Calu3 (cell line): ENCODE measurements around the gene CD274. TPM values are rescaled to one million over a fixed set of nuclear protein-coding genes. Genes with fewer than 3 reads are reported as not detected.

Experiments used
- BruUV-seq: library from RNA; stranded (reverse); fragments of 400-500 nt; replicated peaks from 2 replicates; lab custom pipeline; 2021; lab: Mats Ljungman, UMichigan
- CTCF ChIA-PET: fragments of 300-600 bp; sonication (Branson Sonifier 250); formaldehyde crosslinking; loops from one replicate; lab custom pipeline; 2022; ENCODE audit warnings: antibody characterized with exemption; lab: Charles Lee
- DNase-seq: peaks from one replicate; pipeline ENCODE4 v3.0.0; 2022
- H3K27ac Mint-ChIP-seq: one replicate; pipeline ENCODE4 v1.8.0; 2022; ENCODE audit warnings: mixed read lengths; ENCODE audit not compliant: unreplicated experiment
- H3K27me3 Mint-ChIP-seq: one replicate; pipeline ENCODE4 v1.8.0; 2022; ENCODE audit warnings: mixed read lengths; ENCODE audit not compliant: unreplicated experiment
- H3K36me3 Mint-ChIP-seq: one replicate; pipeline ENCODE4 v1.8.0; 2022; ENCODE audit warnings: mild to moderate bottlenecking, moderate library complexity, mixed read lengths; ENCODE audit not compliant: insufficient read depth, unreplicated experiment
- H3K4me1 Mint-ChIP-seq: one replicate; pipeline ENCODE4 v1.8.0; 2022; ENCODE audit warnings: mild to moderate bottlenecking, low read depth, mixed read lengths; ENCODE audit not compliant: unreplicated experiment
- H3K4me3 Mint-ChIP-seq: one replicate; pipeline ENCODE4 v1.8.0; 2022; ENCODE audit warnings: mild to moderate bottlenecking, low read depth, moderate library complexity, mixed read lengths; ENCODE audit not compliant: unreplicated experiment
- H3K9me3 Mint-ChIP-seq: one replicate; pipeline ENCODE4 v1.8.0; 2022; ENCODE audit warnings: low read depth, mixed read lengths; ENCODE audit not compliant: unreplicated experiment
- intact Hi-C: fragments of 100-400 bp; cut with micrococcal nuclease; formaldehyde crosslinking; loops from one replicate; pipeline ENCODE4 v1.10.0; 2022; ENCODE audit not compliant: unreplicated experiment
- total RNA-seq: library from RNA; stranded (reverse); gene quantifications from 2 replicates; pipeline ENCODE4 v1.2.3, GENCODE V29; 2022
- TF ChIP-seq, protein P1 (sequence below): fragments of 200-600 bp; IDR thresholded peaks from one replicate; pipeline ENCODE4 v1.8.0; 2022; ENCODE audit warnings: antibody characterized with exemption; ENCODE audit not compliant: unreplicated experiment

CD274 gene
- total RNA-seq, 1 experiment from 2014 or later: 1.9 TPM

DNA sequence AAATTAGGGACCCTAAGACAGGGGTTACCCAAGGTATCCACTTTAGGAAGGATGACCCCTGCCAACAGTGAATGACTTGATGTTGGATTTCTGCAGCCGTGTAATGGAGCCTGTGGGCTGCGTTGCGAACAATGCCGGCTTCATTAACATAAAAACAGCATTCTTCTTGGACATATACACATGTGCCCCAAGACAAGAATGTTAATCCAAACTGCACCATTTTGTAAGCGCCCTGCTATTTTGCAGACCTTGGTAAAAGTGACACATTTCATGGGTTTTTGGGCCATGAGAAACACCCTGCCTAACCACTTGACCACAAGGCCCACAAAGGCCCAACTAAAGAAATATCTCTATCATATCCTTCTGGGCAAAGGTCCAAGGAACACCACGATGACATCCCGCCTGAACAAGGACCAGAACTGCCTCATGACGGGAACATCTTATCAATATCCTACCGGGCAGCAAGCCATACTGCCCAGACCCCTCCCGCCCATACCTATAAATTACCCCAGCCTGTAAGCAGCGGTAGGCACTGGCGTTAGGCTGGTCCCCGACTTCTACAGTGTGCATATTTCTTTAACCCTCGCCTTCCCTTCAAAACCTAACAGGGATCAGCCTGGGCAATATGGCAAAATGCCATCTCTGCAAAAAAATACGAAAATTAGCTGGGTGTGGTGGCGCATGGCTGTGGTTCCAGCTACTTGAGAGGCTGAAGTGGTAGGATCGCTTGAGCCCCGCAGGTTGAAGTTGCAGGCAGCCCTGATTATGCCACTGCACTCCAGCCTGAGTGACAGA is 50.3 kb downstream of the CD274 start:
- no peak for DNase-seq
- TF ChIP-seq, protein P1, sequence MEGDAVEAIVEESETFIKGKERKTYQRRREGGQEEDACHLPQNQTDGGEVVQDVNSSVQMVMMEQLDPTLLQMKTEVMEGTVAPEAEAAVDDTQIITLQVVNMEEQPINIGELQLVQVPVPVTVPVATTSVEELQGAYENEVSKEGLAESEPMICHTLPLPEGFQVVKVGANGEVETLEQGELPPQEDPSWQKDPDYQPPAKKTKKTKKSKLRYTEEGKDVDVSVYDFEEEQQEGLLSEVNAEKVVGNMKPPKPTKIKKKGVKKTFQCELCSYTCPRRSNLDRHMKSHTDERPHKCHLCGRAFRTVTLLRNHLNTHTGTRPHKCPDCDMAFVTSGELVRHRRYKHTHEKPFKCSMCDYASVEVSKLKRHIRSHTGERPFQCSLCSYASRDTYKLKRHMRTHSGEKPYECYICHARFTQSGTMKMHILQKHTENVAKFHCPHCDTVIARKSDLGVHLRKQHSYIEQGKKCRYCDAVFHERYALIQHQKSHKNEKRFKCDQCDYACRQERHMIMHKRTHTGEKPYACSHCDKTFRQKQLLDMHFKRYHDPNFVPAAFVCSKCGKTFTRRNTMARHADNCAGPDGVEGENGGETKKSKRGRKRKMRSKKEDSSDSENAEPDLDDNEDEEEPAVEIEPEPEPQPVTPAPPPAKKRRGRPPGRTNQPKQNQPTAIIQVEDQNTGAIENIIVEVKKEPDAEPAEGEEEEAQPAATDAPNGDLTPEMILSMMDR: no peak
- Mint-ChIP-seq H3K9me3 (peaks cover 11% of the 10 kb centered on the region), H3K27ac (no peak overlapping the region), H3K4me1 (no peaks in the 10 kb centered on the region), H3K4me3 (no peak overlapping the region), H3K27me3 (no peaks in the 10 kb centered on the region), H3K36me3 (no peaks in the 10 kb centered on the region)
- intact Hi-C loops: no loop called here
- BruUV-seq: no TSS peak
- CTCF ChIA-PET: no interaction called here

DNA sequence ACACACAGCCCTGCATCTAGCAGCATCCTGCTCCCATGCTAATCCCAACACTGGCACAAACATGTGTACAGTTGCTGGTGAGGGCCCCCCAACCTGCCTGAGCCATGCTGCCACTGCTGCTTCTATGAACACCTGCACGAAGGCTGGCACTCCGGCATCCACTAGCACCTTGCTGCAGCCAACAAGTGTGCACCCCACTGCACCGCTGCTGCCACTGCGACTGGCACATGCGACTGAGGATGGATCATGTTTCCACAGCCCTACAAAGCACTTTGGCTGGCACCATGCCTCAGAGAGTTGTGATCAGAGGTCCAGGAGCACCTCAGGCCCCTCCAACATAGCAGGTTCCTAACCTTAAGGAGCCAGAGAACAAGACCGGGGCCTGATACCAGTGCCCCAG is 52.2 kb downstream of the CD274 start:
- Mint-ChIP-seq H3K4me1 (no peaks in the 10 kb centered on the region), H3K4me3 (no peak overlapping the region), H3K36me3 (no peaks in the 10 kb centered on the region), H3K9me3 (peaks cover 15% of the 10 kb centered on the region), H3K27ac (no peak overlapping the region), H3K27me3 (no peaks in the 10 kb centered on the region)
- TF ChIP-seq, protein P1: no peak
- CTCF ChIA-PET: no interaction called here
- no peak for DNase-seq
- BruUV-seq: no TSS peak
- intact Hi-C loops: no loop called here

DNA sequence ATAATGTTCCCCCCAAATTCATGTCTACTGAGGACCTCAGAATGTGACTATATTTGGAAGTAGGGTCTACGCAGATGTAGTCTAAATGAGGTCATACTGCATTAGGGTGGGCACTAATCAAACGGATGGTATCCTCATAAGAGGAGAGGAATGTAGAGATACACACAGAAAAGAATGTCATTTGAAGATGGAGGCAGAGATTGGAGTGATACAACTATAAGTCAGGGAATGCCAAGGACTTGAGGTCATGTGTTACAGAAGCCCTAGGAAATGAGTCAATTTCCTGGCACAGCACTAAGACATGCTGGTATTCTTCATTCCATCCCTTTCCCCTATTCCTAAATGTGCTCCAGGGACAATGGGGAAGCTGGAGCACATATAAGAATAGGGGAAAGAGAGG is 59.2 kb downstream of the CD274 start:
- BruUV-seq: no TSS peak
- Mint-ChIP-seq H3K4me1 (peaks cover 14% of the 10 kb centered on the region), H3K9me3 (peaks cover 9% of the 10 kb centered on the region), H3K27me3 (no peaks in the 10 kb centered on the region), H3K27ac (no peak overlapping the region), H3K36me3 (no peaks in the 10 kb centered on the region), H3K4me3 (no peak overlapping the region)
- no peak for DNase-seq
- TF ChIP-seq, protein P1: no peak
- CTCF ChIA-PET: no interaction called here
- intact Hi-C loops: no loop called here

DNA sequence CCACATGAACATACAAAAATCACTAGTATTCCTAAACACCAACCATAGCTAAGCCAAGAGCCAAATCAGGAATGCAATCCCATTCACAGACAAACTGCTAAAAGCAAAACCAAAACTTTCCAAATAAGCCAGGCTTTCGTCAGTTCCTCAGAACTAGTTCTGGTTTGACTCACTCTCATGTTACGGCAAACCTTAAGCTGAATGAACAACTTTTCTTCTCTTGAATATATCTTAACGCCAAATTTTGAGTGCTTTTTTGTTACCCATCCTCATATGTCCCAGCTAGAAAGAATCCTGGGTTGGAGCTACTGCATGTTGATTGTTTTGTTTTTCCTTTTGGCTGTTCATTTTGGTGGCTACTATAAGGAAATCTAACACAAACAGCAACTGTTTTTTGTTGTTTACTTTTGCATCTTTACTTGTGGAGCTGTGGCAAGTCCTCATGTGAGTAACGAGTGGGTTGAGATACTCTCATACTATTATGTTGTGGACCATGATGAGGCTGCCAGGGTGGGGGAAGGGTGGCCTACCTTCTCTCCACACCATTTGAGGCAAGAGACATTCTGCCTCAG is 60.1 kb downstream of the CD274 start, which contains the start of gene PDCD1LG2:
TSS of gene PDCD1LG2 (plus strand) at position 172 of the 572 bp plus-strand sequence. CDS start 12,016 bp downstream, outside the sequence.
- Mint-ChIP-seq H3K27me3 (no peaks in the 10 kb centered on the region), H3K4me1 (peaks cover 14% of the 10 kb centered on the region), H3K4me3 (no peak within 1 kb of the TSS), H3K36me3 (no peaks in the 10 kb centered on the region), H3K27ac (no peak within 1 kb of the TSS), H3K9me3 (peaks cover 4% of the 10 kb centered on the region)
- no TSS peak for BruUV-seq
- CTCF ChIA-PET: no interaction called here
- TF ChIP-seq, protein P1: no peak
- no peak for DNase-seq
- intact Hi-C loops: no loop called here
